ENCODE results near the gene PEX10.

- TF ChIP-seq, protein P1, sequence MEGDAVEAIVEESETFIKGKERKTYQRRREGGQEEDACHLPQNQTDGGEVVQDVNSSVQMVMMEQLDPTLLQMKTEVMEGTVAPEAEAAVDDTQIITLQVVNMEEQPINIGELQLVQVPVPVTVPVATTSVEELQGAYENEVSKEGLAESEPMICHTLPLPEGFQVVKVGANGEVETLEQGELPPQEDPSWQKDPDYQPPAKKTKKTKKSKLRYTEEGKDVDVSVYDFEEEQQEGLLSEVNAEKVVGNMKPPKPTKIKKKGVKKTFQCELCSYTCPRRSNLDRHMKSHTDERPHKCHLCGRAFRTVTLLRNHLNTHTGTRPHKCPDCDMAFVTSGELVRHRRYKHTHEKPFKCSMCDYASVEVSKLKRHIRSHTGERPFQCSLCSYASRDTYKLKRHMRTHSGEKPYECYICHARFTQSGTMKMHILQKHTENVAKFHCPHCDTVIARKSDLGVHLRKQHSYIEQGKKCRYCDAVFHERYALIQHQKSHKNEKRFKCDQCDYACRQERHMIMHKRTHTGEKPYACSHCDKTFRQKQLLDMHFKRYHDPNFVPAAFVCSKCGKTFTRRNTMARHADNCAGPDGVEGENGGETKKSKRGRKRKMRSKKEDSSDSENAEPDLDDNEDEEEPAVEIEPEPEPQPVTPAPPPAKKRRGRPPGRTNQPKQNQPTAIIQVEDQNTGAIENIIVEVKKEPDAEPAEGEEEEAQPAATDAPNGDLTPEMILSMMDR (IDR thresholded peaks at IDR 0.05; ENCODE audit: poor library complexity), result no peak
- no peak for TF ChIP-seq EZH2 (IDR thresholded peaks at IDR 0.05; ENCODE audit: borderline replicate concordance)
- TF ChIP-seq EZH2phosphoT487 (IDR thresholded peaks at IDR 0.05; ENCODE audit: low read depth, severe bottlenecking, unreplicated experiment), result no peak
Observed at GRCh38 chr1:2444138-2444591, 31.8 kb upstream of the PEX10 start.

All from hepatocyte (in vitro differentiated cells).